GM23248 (cell line): ENCODE data around the gene OR2J3.

ENCODE experiments used
- EZH2 ChIP-seq: fragments of 200-600 bp; sonication (generic); IDR thresholded peaks from 2 replicates; pipeline ENCODE4 v1.6.1; 2018; ENCODE audit warnings: antibody characterized with exemption, mild to moderate bottlenecking; ENCODE audit not compliant: insufficient read depth, poor library complexity, severe bottlenecking
- EZH2phosphoT487 ChIP-seq: fragments of 200-600 bp; sonication (generic); IDR thresholded peaks from 2 replicates; pipeline ENCODE4 v1.6.1; 2018; ENCODE audit warnings: antibody characterized with exemption, moderate library complexity, mild to moderate bottlenecking, low read depth; ENCODE audit not compliant: insufficient read depth

- TF ChIP-seq EZH2phosphoT487 (no peak), EZH2 (no peak)
Observed at GRCh38 chr6:29130644-29131043, 22.8 kb downstream of the OR2J3 start.
